ENCODE results near the gene HK1. TPM values are rescaled to one million over a fixed set of nuclear protein-coding genes. Genes with fewer than 3 reads are reported as not detected.
A peak's percentile ranks its signal among the peaks of the same experiment; 100 is the strongest.

HK1 gene
- total RNA-seq, 1 donor from 2014 or later, result 88.8 TPM

DNA sequence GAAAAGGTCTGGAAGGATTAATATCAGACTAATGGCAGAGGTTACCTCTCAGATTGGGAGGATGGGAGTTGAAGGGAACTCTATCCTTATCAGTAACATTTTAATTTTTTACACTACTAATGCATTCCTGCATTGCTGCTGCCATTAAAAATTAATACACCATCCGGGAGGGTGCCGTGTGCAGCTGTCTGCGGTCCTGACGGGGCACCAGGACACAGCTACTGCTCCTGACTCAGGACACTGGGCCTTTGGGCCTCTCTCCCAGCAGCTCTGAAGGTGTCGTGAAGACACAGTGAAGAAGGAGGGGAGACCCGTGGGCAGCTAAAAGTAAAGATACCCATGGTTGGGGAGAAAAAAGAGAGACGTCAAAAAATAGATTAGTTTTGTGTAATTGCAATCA lies 23.4 kb upstream of the HK1 start:
- H3K36me3 Mint-ChIP-seq (ENCODE audit: low read depth), result no peaks in the 10 kb centered on the region
- peaks cover 3% of the 10 kb centered on the region for H3K9me3 Mint-ChIP-seq
- no peak for DNase-seq (ENCODE audit: low read depth, low spot score)
- no peak overlapping the region for H3K4me3 Mint-ChIP-seq
- TF ChIP-seq, protein P1, sequence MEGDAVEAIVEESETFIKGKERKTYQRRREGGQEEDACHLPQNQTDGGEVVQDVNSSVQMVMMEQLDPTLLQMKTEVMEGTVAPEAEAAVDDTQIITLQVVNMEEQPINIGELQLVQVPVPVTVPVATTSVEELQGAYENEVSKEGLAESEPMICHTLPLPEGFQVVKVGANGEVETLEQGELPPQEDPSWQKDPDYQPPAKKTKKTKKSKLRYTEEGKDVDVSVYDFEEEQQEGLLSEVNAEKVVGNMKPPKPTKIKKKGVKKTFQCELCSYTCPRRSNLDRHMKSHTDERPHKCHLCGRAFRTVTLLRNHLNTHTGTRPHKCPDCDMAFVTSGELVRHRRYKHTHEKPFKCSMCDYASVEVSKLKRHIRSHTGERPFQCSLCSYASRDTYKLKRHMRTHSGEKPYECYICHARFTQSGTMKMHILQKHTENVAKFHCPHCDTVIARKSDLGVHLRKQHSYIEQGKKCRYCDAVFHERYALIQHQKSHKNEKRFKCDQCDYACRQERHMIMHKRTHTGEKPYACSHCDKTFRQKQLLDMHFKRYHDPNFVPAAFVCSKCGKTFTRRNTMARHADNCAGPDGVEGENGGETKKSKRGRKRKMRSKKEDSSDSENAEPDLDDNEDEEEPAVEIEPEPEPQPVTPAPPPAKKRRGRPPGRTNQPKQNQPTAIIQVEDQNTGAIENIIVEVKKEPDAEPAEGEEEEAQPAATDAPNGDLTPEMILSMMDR (conservative IDR thresholded peaks at IDR 0.05), result no peak
- H3K27ac Mint-ChIP-seq (ENCODE audit: unreplicated experiment), result no peak overlapping the region
- no peaks in the 10 kb centered on the region for H3K27me3 Mint-ChIP-seq (ENCODE audit: low read depth)
- H3K4me1 Mint-ChIP-seq, result no peaks in the 10 kb centered on the region

DNA sequence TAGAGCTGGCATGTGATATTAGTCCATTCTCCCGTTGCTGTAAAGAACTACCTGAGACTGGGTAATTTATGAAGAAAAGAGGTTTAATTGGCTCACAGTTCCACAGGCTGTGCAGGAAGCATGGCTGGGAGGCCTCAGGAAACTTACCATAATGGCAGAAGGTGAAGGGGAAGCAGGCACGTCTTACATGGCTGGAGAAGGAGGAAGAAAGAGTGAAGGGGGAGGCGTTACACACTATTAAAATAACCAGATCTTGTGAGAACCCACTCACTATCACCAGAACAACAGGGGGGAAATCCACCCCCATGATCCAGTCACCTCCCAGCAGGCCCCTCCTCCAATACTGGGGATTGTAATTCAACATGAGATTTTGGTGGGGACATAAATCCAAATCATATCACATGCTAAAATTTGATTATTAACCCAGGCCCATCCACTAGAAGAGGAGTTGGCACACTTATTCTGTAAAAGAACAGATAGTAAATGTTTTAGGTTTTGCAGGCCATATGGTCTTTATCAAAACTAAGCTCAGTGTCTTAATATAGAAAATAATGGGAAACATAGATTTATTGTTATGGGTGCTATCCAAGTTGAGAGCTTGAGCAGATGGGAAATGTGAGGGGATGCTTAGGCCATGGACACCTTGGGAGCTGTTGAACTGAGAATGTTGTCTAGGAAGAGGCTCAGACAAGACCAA lies 18.6 kb upstream of the HK1 start:
- Mint-ChIP-seq H3K4me1 (no peaks in the 10 kb centered on the region), H3K4me3 (no peak overlapping the region), H3K27ac (ENCODE audit: unreplicated experiment) (peak overlapping the region; percentile 13), H3K27me3 (ENCODE audit: low read depth) (peaks cover 2% of the 10 kb centered on the region), H3K36me3 (ENCODE audit: low read depth) (no peaks in the 10 kb centered on the region), H3K9me3 (peaks cover 3% of the 10 kb centered on the region)
- no peak for DNase-seq (ENCODE audit: low read depth, low spot score)
- TF ChIP-seq, protein P1 (conservative IDR thresholded peaks at IDR 0.05), result no peak

DNA sequence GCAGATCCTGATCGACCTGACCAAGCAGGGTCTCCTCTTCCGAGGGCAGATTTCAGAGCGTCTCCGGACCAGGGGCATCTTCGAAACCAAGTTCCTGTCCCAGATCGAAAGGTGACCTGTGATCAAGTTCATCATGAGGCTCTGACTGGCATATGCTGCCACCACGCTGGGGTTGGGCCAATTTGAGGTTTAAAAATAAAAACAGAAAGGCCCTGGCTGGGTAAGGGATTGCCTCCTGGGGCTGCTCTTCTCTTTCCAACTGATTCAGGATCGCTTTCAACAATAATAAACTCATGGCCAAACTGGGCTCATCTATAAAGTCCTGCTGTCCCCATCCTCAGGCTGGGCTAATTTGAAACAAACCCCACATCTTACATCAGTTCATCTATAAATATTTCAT lies 17.1 kb upstream of the HK1 start:
- Mint-ChIP-seq H3K36me3 (ENCODE audit: low read depth) (no peaks in the 10 kb centered on the region), H3K9me3 (peaks cover 3% of the 10 kb centered on the region), H3K4me1 (no peaks in the 10 kb centered on the region), H3K27me3 (ENCODE audit: low read depth) (peaks cover 2% of the 10 kb centered on the region), H3K4me3 (no peak overlapping the region), H3K27ac (ENCODE audit: unreplicated experiment) (no peak overlapping the region)
- DNase-seq (ENCODE audit: low read depth, low spot score), result no peak
- TF ChIP-seq, protein P1 (conservative IDR thresholded peaks at IDR 0.05), result no peak

DNA sequence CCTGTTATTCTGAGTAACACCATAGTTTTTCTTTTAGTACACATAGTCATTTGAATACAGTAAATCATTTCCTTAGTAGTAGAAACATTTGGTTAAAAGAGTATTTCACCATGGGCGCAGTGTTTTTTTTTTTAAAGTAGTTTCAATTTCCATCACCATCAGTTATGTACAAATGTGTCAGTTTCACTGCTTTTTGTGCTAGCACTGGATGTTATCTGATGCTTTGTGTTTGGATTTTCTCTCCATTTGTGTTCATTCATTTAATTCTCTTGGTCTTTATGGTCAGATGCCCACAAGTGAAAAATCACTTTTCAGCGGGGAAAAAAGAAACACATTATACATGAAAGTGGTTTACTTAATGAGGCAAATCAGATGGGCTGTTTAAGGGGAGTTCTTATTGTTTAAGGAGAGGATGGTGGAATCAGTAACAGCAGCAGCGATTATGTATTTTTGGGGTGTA lies 16.0 kb upstream of the HK1 start:
- DNase-seq (ENCODE audit: low read depth, low spot score), result no peak

DNA sequence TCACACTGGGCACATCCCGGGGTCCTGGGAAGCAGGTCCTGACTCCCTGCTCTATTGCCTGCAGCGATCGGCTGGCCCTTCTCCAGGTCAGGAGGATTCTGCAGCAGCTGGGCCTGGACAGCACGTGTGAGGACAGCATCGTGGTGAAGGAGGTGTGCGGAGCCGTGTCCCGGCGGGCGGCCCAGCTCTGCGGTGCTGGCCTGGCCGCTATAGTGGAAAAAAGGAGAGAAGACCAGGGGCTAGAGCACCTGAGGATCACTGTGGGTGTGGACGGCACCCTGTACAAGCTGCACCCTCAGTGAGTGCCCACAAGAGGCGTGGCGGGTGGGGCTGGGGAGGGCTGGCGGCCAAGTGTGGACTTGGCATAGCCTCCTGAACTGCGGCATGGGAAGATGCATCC lies 12.8 kb upstream of the HK1 start:
- H3K4me1 Mint-ChIP-seq, result peaks cover under 1% of the 10 kb centered on the region

More for the DNA sequence above, 16.0 kb upstream of the HK1 start:
- H3K27ac Mint-ChIP-seq (ENCODE audit: unreplicated experiment), result no peak overlapping the region
- H3K36me3 Mint-ChIP-seq (ENCODE audit: low read depth), result no peaks in the 10 kb centered on the region
- peaks cover 6% of the 10 kb centered on the region for H3K27me3 Mint-ChIP-seq (ENCODE audit: low read depth)
- TF ChIP-seq, protein P1 (conservative IDR thresholded peaks at IDR 0.05), result no peak
- no peaks in the 10 kb centered on the region for H3K4me1 Mint-ChIP-seq
- H3K9me3 Mint-ChIP-seq, result peaks cover 3% of the 10 kb centered on the region
- no peak overlapping the region for H3K4me3 Mint-ChIP-seq

More for the DNA sequence above, 12.8 kb upstream of the HK1 start:
- peaks cover 10% of the 10 kb centered on the region for H3K27me3 Mint-ChIP-seq (ENCODE audit: low read depth)
- no peaks in the 10 kb centered on the region for H3K9me3 Mint-ChIP-seq
- TF ChIP-seq, protein P1 (conservative IDR thresholded peaks at IDR 0.05), result no peak
- peak overlapping the region; percentile 81 for H3K27ac Mint-ChIP-seq (ENCODE audit: unreplicated experiment)
- H3K4me3 Mint-ChIP-seq, result no peak overlapping the region
- H3K36me3 Mint-ChIP-seq (ENCODE audit: low read depth), result no peaks in the 10 kb centered on the region
- DNase-seq (ENCODE audit: low read depth, low spot score), result no peak

Measured in neural crest cell (in vitro differentiated cells).